ENCODE data around the gene EFL1. TPM values are rescaled to one million over a fixed set of nuclear protein-coding genes. Genes with fewer than 3 reads are reported as not detected.

EFL1 gene
- total and polyA plus RNA-seq, 2 of the 8 experiments (the other 6 are each of a cell fraction or from before 2014, with no cell fraction given): 10.8 to 31.5 TPM

GRCh38 chr15:82172506-82172905 lies 90.0 kb downstream of the EFL1 start (continued):
- TF ChIP-seq EZH2 (IDR thresholded peaks at IDR 0.05; ENCODE audit: low read depth, low read length, severe bottlenecking) (no peak), SIN3A (conservative IDR thresholded peaks at IDR 0.05 in 1 of 2, IDR thresholded peaks at IDR 0.05 in 1 of 2; ENCODE audit: low read depth in 1 of 2, low read length in 2 of 2) (no peak), SAP30 (IDR thresholded peaks at IDR 0.05; ENCODE audit: insufficient read depth, insufficient replicate concordance, low read length) (no peak)
